ENCODE data around the gene PTH1R. TPM values are rescaled to one million over a fixed set of nuclear protein-coding genes. Genes with fewer than 3 reads are reported as not detected.

PTH1R gene
- polyA plus RNA-seq, 1 experiment: 2.1 TPM

GRCh38 chr3:46915297-46915822 lies 37.8 kb downstream of the PTH1R start:
- TF ChIP-seq CTCF (IDR thresholded peaks at IDR 0.05; ENCODE audit: insufficient read depth, low read depth, low read length): no peak
- Histone ChIP-seq H3K4me3 (ENCODE audit: low read depth, low read length) (no peak overlapping the region), H3K27me3 (ENCODE audit: control insufficient read depth, insufficient read depth, low read length) (no peaks in the 10 kb centered on the region), H3K36me3 (ENCODE audit: control insufficient read depth, insufficient read depth, low read length) (peaks cover 7% of the 10 kb centered on the region)
- ChIA-PET CTCF (interaction anchor here (0.6 to 3.1 kb wide), 6 partner anchors 20 to 454 kb away, joined by 3 to 13 read pairs (median 4); no protein-coding TSS in a partner anchor), POLR2A (interaction anchor here (0.6 kb wide), 1 partner anchor 1306 kb away, joined by 3 read pairs; no protein-coding TSS in a partner anchor)
- DNase-seq (ENCODE audit: low read depth): no peak

- DNase-seq (ENCODE audit: low read depth): no peak
- H3K27me3 ChIP-seq (ENCODE audit: control insufficient read depth, insufficient read depth, low read length): no peaks in the 10 kb centered on the region
- H3K4me3 ChIP-seq (ENCODE audit: low read depth, low read length): no peak overlapping the region
- POLR2A ChIA-PET: no interaction called here
- CTCF ChIA-PET: interaction anchor here (1.6 kb wide), 1 partner anchor 210 kb away, joined by 6 read pairs; no protein-coding TSS in a partner anchor
- H3K36me3 ChIP-seq (ENCODE audit: control insufficient read depth, insufficient read depth, low read length): peaks cover 14% of the 10 kb centered on the region
- no peak for TF ChIP-seq CTCF (IDR thresholded peaks at IDR 0.05; ENCODE audit: insufficient read depth, low read depth, low read length)
Measured at GRCh38 chr3:46916278-46916677, 38.8 kb downstream of the PTH1R start.

GRCh38 chr3:46916799-46917198 lies 39.3 kb downstream of the PTH1R start:
- CTCF ChIA-PET: interaction anchor here (0.6 to 1.6 kb wide), 2 partner anchors 202 to 211 kb away, joined by 3 to 6 read pairs; no protein-coding TSS in a partner anchor

GRCh38 chr3:46917257-46917656 lies 39.7 kb downstream of the PTH1R start:
- TF ChIP-seq CTCF (IDR thresholded peaks at IDR 0.05; ENCODE audit: insufficient read depth, low read depth, low read length): no peak
- no peak for DNase-seq (ENCODE audit: low read depth)
- H3K4me3 ChIP-seq (ENCODE audit: low read depth, low read length): no peak overlapping the region
- POLR2A ChIA-PET: no interaction called here
- peaks cover 22% of the 10 kb centered on the region for H3K36me3 ChIP-seq (ENCODE audit: control insufficient read depth, insufficient read depth, low read length)
- no peaks in the 10 kb centered on the region for H3K27me3 ChIP-seq (ENCODE audit: control insufficient read depth, insufficient read depth, low read length)
- CTCF ChIA-PET: interaction anchor here (0.6 to 4.0 kb wide), 3 partner anchors 8 to 211 kb away, joined by 3 to 18 read pairs (median 6); no protein-coding TSS in a partner anchor

More at GRCh38 chr3:46916799-46917198, 39.3 kb downstream of the PTH1R start:
- no peak for TF ChIP-seq CTCF (IDR thresholded peaks at IDR 0.05; ENCODE audit: insufficient read depth, low read depth, low read length)
- Histone ChIP-seq H3K27me3 (ENCODE audit: control insufficient read depth, insufficient read depth, low read length) (no peaks in the 10 kb centered on the region), H3K4me3 (ENCODE audit: low read depth, low read length) (no peak overlapping the region), H3K36me3 (ENCODE audit: control insufficient read depth, insufficient read depth, low read length) (peaks cover 17% of the 10 kb centered on the region)
- no peak for DNase-seq (ENCODE audit: low read depth)
- POLR2A ChIA-PET: no interaction called here

GRCh38 chr3:46918202-46918601 lies 40.7 kb downstream of the PTH1R start:
- no peak overlapping the region for H3K4me3 ChIP-seq (ENCODE audit: low read depth, low read length)
- no peak for DNase-seq (ENCODE audit: low read depth)
- ChIA-PET CTCF (interaction anchor here (4.0 kb wide), 1 partner anchor 9 kb away, joined by 18 read pairs; no protein-coding TSS in a partner anchor), POLR2A (no interaction called here)
- no peak for TF ChIP-seq CTCF (IDR thresholded peaks at IDR 0.05; ENCODE audit: insufficient read depth, low read depth, low read length)
- H3K36me3 ChIP-seq (ENCODE audit: control insufficient read depth, insufficient read depth, low read length): peaks cover 30% of the 10 kb centered on the region
- H3K27me3 ChIP-seq (ENCODE audit: control insufficient read depth, insufficient read depth, low read length): no peaks in the 10 kb centered on the region
